Peyer's patch (tissue), 4 donors: ENCODE results near the gene SKIDA1. TPM values are rescaled to one million over a fixed set of nuclear protein-coding genes. Genes with fewer than 3 reads are reported as not detected.

Source experiments
- DNase-seq, 3 donors: peaks; one replicate each; pipeline ENCODE4 v3.0.0-alpha.2; 2017 to 2019
- H3K27ac ChIP-seq, 4 donors: fragments of 200-600 bp; sonication (generic); one replicate each; pipeline ENCODE4 v1.5.1; 2016 to 2019
- H3K27me3 ChIP-seq, 2 donors: fragments of 200-600 bp; sonication (generic); one replicate each; pipeline ENCODE4 v1.5.1; 2019
- H3K36me3 ChIP-seq, 3 donors: fragments of 200-600 bp; sonication (generic); one replicate each; pipeline ENCODE4 v1.5.1; 2016 to 2019
- H3K4me1 ChIP-seq, 4 donors: fragments of 200-600 bp; sonication (generic); one replicate each; pipeline ENCODE4 v1.5.1; 2016 to 2019
- H3K4me3 ChIP-seq, 4 donors: fragments of 200-600 bp; sonication (generic); 1 replicate in 3 of 4; 2 replicates in 1 of 4; pipeline ENCODE4 v1.5.1; 2016 to 2019; ENCODE audit warnings: mild to moderate bottlenecking in 1 of 4
- H3K9me3 ChIP-seq, 4 donors: fragments of 200-600 bp; sonication (generic); one replicate each; pipeline ENCODE4 v1.5.1; 2016 to 2019; ENCODE audit warnings: mild to moderate bottlenecking in 1 of 4
- CTCF ChIP-seq, 6 experiments: fragments of 450-650 bp in 4 of 6; fragments of 200-600 bp in 2 of 6; sonication (generic) in 1 of 6; IDR thresholded peaks; one replicate each; pipeline ENCODE4 v1.5.1; 2017 to 2019; ENCODE audit warnings: antibody characterized with exemption in 6 of 6, mild to moderate bottlenecking in 3 of 6, moderate library complexity in 1 of 6
- POLR2A ChIP-seq, 2 donors: fragments of 450-650 bp; IDR thresholded peaks; one replicate each; pipeline ENCODE4 v1.5.1; 2017; ENCODE audit warnings: antibody characterized with exemption in 2 of 2, mild to moderate bottlenecking in 2 of 2, moderate library complexity in 2 of 2
- total RNA-seq, 4 donors: library from RNA; depleted of rRNA; stranded (reverse); fragments of >200 nt; gene quantifications; one replicate each; pipeline ENCODE4 v1.1.0, GENCODE V29; 2016

Gene SKIDA1
- total RNA-seq, 4 donors from 2014 or later = 0.27 TPM; not detected in 3

- H3K4me1 ChIP-seq = peaks cover 0 to 9% (median 0%) of the 10 kb centered on the region in 4 donors
- peaks cover 0 to 6% of the 10 kb centered on the region in 2 donors for H3K27me3 ChIP-seq
- TF ChIP-seq CTCF (IDR thresholded peaks at IDR 0.05) (no peak), POLR2A (IDR thresholded peaks at IDR 0.05) (no peak)
- no peaks in the 10 kb centered on the region for H3K9me3 ChIP-seq
- H3K27ac ChIP-seq = no peak overlapping the region
- H3K4me3 ChIP-seq = no peak overlapping the region
- no peaks in the 10 kb centered on the region for H3K36me3 ChIP-seq
- no peak for DNase-seq
Measured at GRCh38 chr10:21503542-21503941, 21.9 kb downstream of the SKIDA1 start.

- H3K4me3 ChIP-seq = no peak overlapping the region
- no peak for TF ChIP-seq POLR2A (IDR thresholded peaks at IDR 0.05)
- no peak for TF ChIP-seq CTCF (IDR thresholded peaks at IDR 0.05)
- H3K4me1 ChIP-seq = peaks cover 0 to 9% (median under 1%) of the 10 kb centered on the region in 4 donors
- H3K27me3 ChIP-seq = peaks cover 0 to 6% of the 10 kb centered on the region in 2 donors
- no peak overlapping the region for H3K27ac ChIP-seq
- DNase-seq = no peak
- H3K9me3 ChIP-seq = no peaks in the 10 kb centered on the region
- no peaks in the 10 kb centered on the region for H3K36me3 ChIP-seq
Measured at GRCh38 chr10:21502348-21502740, 23.1 kb downstream of the SKIDA1 start.

- Histone ChIP-seq H3K36me3 (no peaks in the 10 kb centered on the region), H3K27me3 (peaks cover 0 to 6% of the 10 kb centered on the region in 2 donors), H3K4me3 (no peak overlapping the region), H3K4me1 (peaks cover 0 to 14% (median 3%) of the 10 kb centered on the region in 4 donors), H3K27ac (no peak overlapping the region), H3K9me3 (no peaks in the 10 kb centered on the region)
- TF ChIP-seq POLR2A (IDR thresholded peaks at IDR 0.05) = no peak
- no peak for TF ChIP-seq CTCF (IDR thresholded peaks at IDR 0.05)
- DNase-seq = no peak
Measured at GRCh38 chr10:21501731-21502347, 23.6 kb downstream of the SKIDA1 start.

GRCh38 chr10:21501091-21501490, 24.4 kb downstream of the SKIDA1 start:
- Histone ChIP-seq H3K27me3 (peaks cover 0 to 6% of the 10 kb centered on the region in 2 donors), H3K27ac (no peak overlapping the region), H3K36me3 (no peaks in the 10 kb centered on the region), H3K4me1 (peaks cover 0 to 22% (median 6%) of the 10 kb centered on the region in 4 donors), H3K4me3 (no peak overlapping the region), H3K9me3 (no peaks in the 10 kb centered on the region)
- TF ChIP-seq POLR2A (IDR thresholded peaks at IDR 0.05) = no peak
- TF ChIP-seq CTCF (IDR thresholded peaks at IDR 0.05) = no peak
- no peak for DNase-seq

- Histone ChIP-seq H3K27ac (no peak overlapping the region), H3K4me3 (peak overlapping the region in 3 of 4 donors; percentile 12 to 34 (median 31)), H3K9me3 (no peaks in the 10 kb centered on the region), H3K27me3 (peaks cover 0 to 6% of the 10 kb centered on the region in 2 donors), H3K4me1 (peaks cover 0 to 26% (median 8%) of the 10 kb centered on the region in 4 donors), H3K36me3 (no peaks in the 10 kb centered on the region)
- no peak for DNase-seq
- TF ChIP-seq CTCF (IDR thresholded peaks at IDR 0.05) = no peak
- TF ChIP-seq POLR2A (IDR thresholded peaks at IDR 0.05) = no peak
Measured at GRCh38 chr10:21500578-21500910, 24.9 kb downstream of the SKIDA1 start.
